Astrocyte (in vitro differentiated cells and primary cell): ENCODE results near the gene PIGC. TPM values are rescaled to one million over a fixed set of nuclear protein-coding genes. Genes with fewer than 3 reads are reported as not detected.

ENCODE experiments used
- DNase-seq: peaks from one replicate; pipeline ENCODE4 v3.0.0-alpha.2; 2010; ENCODE audit warnings: low read depth
- FAIRE-seq: peaks from 2 replicates; lab custom pipeline; 2011; peaks lifted over from hg19 to GRCh38; lab: Jason Lieb, UNC
- H2AFZ ChIP-seq: 2 replicates; pipeline ENCODE4 v1.6.0; 2012; ENCODE audit warnings: low read depth, low read length, inconsistent platforms
- H3K27ac ChIP-seq: 2 replicates; pipeline ENCODE4 v1.5.1; 2011; ENCODE audit warnings: low read depth, low read length, inconsistent platforms
- H3K27me3 ChIP-seq: 2 replicates; pipeline ENCODE4 v1.6.0; 2011; ENCODE audit warnings: low read length, inconsistent platforms; ENCODE audit not compliant: insufficient read depth
- H3K36me3 ChIP-seq: 2 replicates; pipeline ENCODE4 v1.5.1; 2011; ENCODE audit warnings: low read length, inconsistent platforms; ENCODE audit not compliant: insufficient read depth
- H3K4me1 ChIP-seq: 2 replicates; pipeline ENCODE4 v1.5.1; 2011; ENCODE audit warnings: low read length, inconsistent platforms; ENCODE audit not compliant: insufficient read depth
- H3K4me2 ChIP-seq: 2 replicates; pipeline ENCODE4 v1.6.0; 2012; ENCODE audit warnings: low read length, inconsistent platforms
- H3K4me3 ChIP-seq: 2 replicates; pipeline ENCODE4 v1.5.1; 2011; ENCODE audit warnings: low read depth, mild to moderate bottlenecking, low read length, inconsistent platforms; ENCODE audit not compliant: insufficient read depth
- H3K79me2 ChIP-seq: 2 replicates; pipeline ENCODE4 v1.6.0; 2012; ENCODE audit warnings: mild to moderate bottlenecking, low read length, inconsistent platforms; ENCODE audit not compliant: insufficient read depth
- H3K9ac ChIP-seq: 2 replicates; pipeline ENCODE4 v1.6.0; 2012; ENCODE audit warnings: mild to moderate bottlenecking, low read length, inconsistent platforms
- H3K9me3 ChIP-seq: 2 replicates; pipeline ENCODE4 v1.5.1; 2012; ENCODE audit warnings: low read depth, mild to moderate bottlenecking, low read length, inconsistent platforms; ENCODE audit not compliant: insufficient read depth
- H4K20me1 ChIP-seq: 2 replicates; pipeline ENCODE4 v1.6.0; 2012; ENCODE audit warnings: low read length, inconsistent platforms; ENCODE audit not compliant: insufficient read depth
- H3K27ac Mint-ChIP-seq: one replicate; pipeline ENCODE4 v1.8.0; 2021; ENCODE audit warnings: mild to moderate bottlenecking, mixed read lengths; ENCODE audit not compliant: unreplicated experiment
- H3K27me3 Mint-ChIP-seq: one replicate; pipeline ENCODE4 v1.8.0; 2021; ENCODE audit warnings: low read depth, mixed read lengths; ENCODE audit not compliant: unreplicated experiment
- H3K36me3 Mint-ChIP-seq: one replicate; pipeline ENCODE4 v1.8.0; 2021; ENCODE audit warnings: low read depth, mixed read lengths; ENCODE audit not compliant: unreplicated experiment
- H3K4me1 Mint-ChIP-seq: one replicate; pipeline ENCODE4 v1.8.0; 2021; ENCODE audit warnings: low read depth, mixed read lengths; ENCODE audit not compliant: unreplicated experiment
- H3K4me3 Mint-ChIP-seq: one replicate; pipeline ENCODE4 v1.8.0; 2021; ENCODE audit warnings: mild to moderate bottlenecking, moderate library complexity, mixed read lengths; ENCODE audit not compliant: unreplicated experiment
- H3K9me3 Mint-ChIP-seq: one replicate; pipeline ENCODE4 v1.8.0; 2021; ENCODE audit warnings: mild to moderate bottlenecking, mixed read lengths; ENCODE audit not compliant: unreplicated experiment
- EZH2 ChIP-seq: IDR thresholded peaks from 2 replicates; pipeline ENCODE4 v1.6.1; 2012; ENCODE audit warnings: mild to moderate bottlenecking, low read length, inconsistent platforms; ENCODE audit not compliant: insufficient read depth
- total RNA-seq: library from RNA; stranded (reverse); gene quantifications from 2 replicates; pipeline ENCODE4 v1.2.1, GENCODE V29; 2021
- TF ChIP-seq, protein P1 (sequence below): IDR thresholded peaks from 2 replicates; pipeline ENCODE4 v1.5.1; 2011; ENCODE audit warnings: low read depth, mild to moderate bottlenecking, inconsistent platforms, low read length, moderate library complexity; ENCODE audit not compliant: insufficient read depth

The PIGC gene
- total RNA-seq, 1 donor from 2014 or later: 17.8 TPM

- no peak overlapping the region for H2AFZ ChIP-seq
- FAIRE-seq: no peak
- no peak overlapping the region for H3K4me2 ChIP-seq
- Mint-ChIP-seq H3K36me3 (no peaks in the 10 kb centered on the region), H3K27me3 (peaks cover 20% of the 10 kb centered on the region), H3K9me3 (no peaks in the 10 kb centered on the region), H3K27ac (no peak overlapping the region), H3K4me1 (peaks cover 18% of the 10 kb centered on the region), H3K4me3 (no peak overlapping the region)
- TF ChIP-seq, protein P1, sequence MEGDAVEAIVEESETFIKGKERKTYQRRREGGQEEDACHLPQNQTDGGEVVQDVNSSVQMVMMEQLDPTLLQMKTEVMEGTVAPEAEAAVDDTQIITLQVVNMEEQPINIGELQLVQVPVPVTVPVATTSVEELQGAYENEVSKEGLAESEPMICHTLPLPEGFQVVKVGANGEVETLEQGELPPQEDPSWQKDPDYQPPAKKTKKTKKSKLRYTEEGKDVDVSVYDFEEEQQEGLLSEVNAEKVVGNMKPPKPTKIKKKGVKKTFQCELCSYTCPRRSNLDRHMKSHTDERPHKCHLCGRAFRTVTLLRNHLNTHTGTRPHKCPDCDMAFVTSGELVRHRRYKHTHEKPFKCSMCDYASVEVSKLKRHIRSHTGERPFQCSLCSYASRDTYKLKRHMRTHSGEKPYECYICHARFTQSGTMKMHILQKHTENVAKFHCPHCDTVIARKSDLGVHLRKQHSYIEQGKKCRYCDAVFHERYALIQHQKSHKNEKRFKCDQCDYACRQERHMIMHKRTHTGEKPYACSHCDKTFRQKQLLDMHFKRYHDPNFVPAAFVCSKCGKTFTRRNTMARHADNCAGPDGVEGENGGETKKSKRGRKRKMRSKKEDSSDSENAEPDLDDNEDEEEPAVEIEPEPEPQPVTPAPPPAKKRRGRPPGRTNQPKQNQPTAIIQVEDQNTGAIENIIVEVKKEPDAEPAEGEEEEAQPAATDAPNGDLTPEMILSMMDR: no peak
- no peak for TF ChIP-seq EZH2
- H3K4me3 ChIP-seq: no peak overlapping the region
- H3K36me3 ChIP-seq: no peaks in the 10 kb centered on the region
- no peaks in the 10 kb centered on the region for H3K9me3 ChIP-seq
- no peaks in the 10 kb centered on the region for H3K79me2 ChIP-seq
- no peaks in the 10 kb centered on the region for H3K27me3 ChIP-seq
- no peak overlapping the region for H3K9ac ChIP-seq
- no peak overlapping the region for H3K27ac ChIP-seq
- DNase-seq: no peak
- H3K4me1 ChIP-seq: peaks cover 18% of the 10 kb centered on the region
- H4K20me1 ChIP-seq: no peaks in the 10 kb centered on the region
Measured at GRCh38 chr1:172455451-172455850, 11.6 kb upstream of the PIGC start.

GRCh38 chr1:172453607-172454006 is 9.7 kb upstream of the PIGC start:
- Mint-ChIP-seq H3K27ac (no peak overlapping the region), H3K36me3 (no peaks in the 10 kb centered on the region), H3K9me3 (no peaks in the 10 kb centered on the region), H3K27me3 (peaks cover 20% of the 10 kb centered on the region), H3K4me3 (no peak overlapping the region), H3K4me1 (peaks cover 32% of the 10 kb centered on the region)
- Histone ChIP-seq H3K27ac (no peak overlapping the region), H3K4me3 (no peak overlapping the region), H3K9ac (no peak overlapping the region), H3K4me1 (peaks cover 36% of the 10 kb centered on the region), H4K20me1 (no peaks in the 10 kb centered on the region), H3K27me3 (no peaks in the 10 kb centered on the region), H3K36me3 (no peaks in the 10 kb centered on the region), H3K9me3 (no peaks in the 10 kb centered on the region), H3K4me2 (no peak overlapping the region), H2AFZ (no peak overlapping the region), H3K79me2 (no peaks in the 10 kb centered on the region)
- no peak for FAIRE-seq
- no peak for DNase-seq
- TF ChIP-seq, protein P1: no peak
- TF ChIP-seq EZH2: no peak

DNA sequence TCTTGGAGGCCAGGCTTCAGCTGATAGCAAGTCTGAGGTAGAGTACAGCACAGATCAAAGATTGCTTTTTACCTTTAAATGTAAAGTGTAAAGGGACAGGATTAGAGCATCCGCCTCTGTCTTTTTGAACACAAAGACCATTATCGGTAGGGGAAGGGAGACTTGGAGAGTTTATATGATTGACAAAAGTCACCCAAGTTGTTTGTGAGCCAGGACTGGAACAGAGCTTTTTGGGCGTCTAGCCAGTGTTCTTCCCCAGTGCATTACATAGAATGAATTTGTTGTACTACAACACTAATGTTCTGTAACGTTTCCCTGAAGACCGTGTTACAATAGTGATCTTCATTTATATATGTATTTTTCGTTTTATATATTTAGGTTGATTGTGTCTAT is 9.3 kb upstream of the PIGC start:
- H3K4me1 Mint-ChIP-seq: peaks cover 34% of the 10 kb centered on the region

More for the DNA sequence above, 9.3 kb upstream of the PIGC start:
- no peak overlapping the region for H2AFZ ChIP-seq
- H3K4me2 ChIP-seq: no peak overlapping the region
- TF ChIP-seq EZH2: no peak
- TF ChIP-seq, protein P1: no peak
- H3K4me3 Mint-ChIP-seq: no peak overlapping the region
- no peaks in the 10 kb centered on the region for H3K9me3 Mint-ChIP-seq
- no peaks in the 10 kb centered on the region for H3K36me3 ChIP-seq
- DNase-seq (no peak), FAIRE-seq (no peak)
- no peaks in the 10 kb centered on the region for H3K36me3 Mint-ChIP-seq
- H3K9ac ChIP-seq: no peak overlapping the region
- peaks cover 20% of the 10 kb centered on the region for H3K27me3 Mint-ChIP-seq
- H3K4me1 ChIP-seq: peaks cover 36% of the 10 kb centered on the region
- no peaks in the 10 kb centered on the region for H3K27me3 ChIP-seq
- no peak overlapping the region for H3K27ac ChIP-seq
- H3K9me3 ChIP-seq: no peaks in the 10 kb centered on the region
- H3K4me3 ChIP-seq: no peak overlapping the region
- H3K27ac Mint-ChIP-seq: no peak overlapping the region
- no peaks in the 10 kb centered on the region for H3K79me2 ChIP-seq
- H4K20me1 ChIP-seq: no peaks in the 10 kb centered on the region
